ENCODE data around the gene MIAT. TPM values are rescaled to one million over a fixed set of nuclear protein-coding genes. Genes with fewer than 3 reads are reported as not detected.

MIAT gene
- total RNA-seq, 4 donors from 2014 or later: 0.42 to 1.5 (median 0.62) TPM

GRCh38 chr22:26629988-26630761, 27.2 kb upstream of the MIAT start:
- TF ChIP-seq EP300 (IDR thresholded peaks at IDR 0.05) (no peak), POLR2A (IDR thresholded peaks at IDR 0.05) (no peak), CTCF (IDR thresholded peaks at IDR 0.05) (no peak)
- Histone ChIP-seq H3K27ac (no peak overlapping the region), H3K36me3 (no peaks in the 10 kb centered on the region), H3K4me1 (no peaks in the 10 kb centered on the region), H3K4me3 (no peak overlapping the region), H3K27me3 (no peaks in the 10 kb centered on the region), H3K9me3 (peaks cover 0 to 9% (median 0%) of the 10 kb centered on the region in 4 donors)
- WGBS, 2 donors: 93 to 94% methylated on average over 18 of the region's 18 CpGs
- no peak for DNase-seq (ENCODE audit: low spot score in 2 of 2)

- Histone ChIP-seq H3K4me3 (no peak overlapping the region), H3K27ac (no peak overlapping the region), H3K4me1 (no peaks in the 10 kb centered on the region), H3K36me3 (no peaks in the 10 kb centered on the region), H3K9me3 (peaks cover 0 to 9% (median 0%) of the 10 kb centered on the region in 4 donors), H3K27me3 (no peaks in the 10 kb centered on the region)
- DNase-seq (ENCODE audit: low spot score in 2 of 2): no peak
- TF ChIP-seq CTCF (IDR thresholded peaks at IDR 0.05): no peak
- TF ChIP-seq EP300 (IDR thresholded peaks at IDR 0.05): no peak
- TF ChIP-seq POLR2A (IDR thresholded peaks at IDR 0.05): no peak
- WGBS, 2 donors: 92 to 95% methylated on average over 4 of the region's 4 CpGs
Measured at GRCh38 chr22:26631282-26631681, 26.1 kb upstream of the MIAT start.

GRCh38 chr22:26632422-26633155, 24.8 kb upstream of the MIAT start:
- Histone ChIP-seq H3K27me3 (peaks cover 0 to 4% of the 10 kb centered on the region in 2 donors), H3K9me3 (peaks cover 0 to 9% (median 0%) of the 10 kb centered on the region in 4 donors), H3K4me1 (no peaks in the 10 kb centered on the region), H3K27ac (no peak overlapping the region), H3K4me3 (no peak overlapping the region), H3K36me3 (no peaks in the 10 kb centered on the region)
- 59 to 63% methylated on average over 8 of the region's 8 CpGs for WGBS, 2 donors
- DNase-seq (ENCODE audit: low spot score in 2 of 2): no peak
- TF ChIP-seq EP300 (IDR thresholded peaks at IDR 0.05) (peak in 1 of 2 donors; percentile 59), CTCF (IDR thresholded peaks at IDR 0.05) (no peak), POLR2A (IDR thresholded peaks at IDR 0.05) (no peak)

- TF ChIP-seq POLR2A (IDR thresholded peaks at IDR 0.05): no peak
- no peak for TF ChIP-seq EP300 (IDR thresholded peaks at IDR 0.05)
- TF ChIP-seq CTCF (IDR thresholded peaks at IDR 0.05): no peak
- Histone ChIP-seq H3K36me3 (no peaks in the 10 kb centered on the region), H3K27me3 (peaks cover 0 to 4% of the 10 kb centered on the region in 2 donors), H3K9me3 (peaks cover 0 to 9% (median 0%) of the 10 kb centered on the region in 4 donors), H3K27ac (no peak overlapping the region), H3K4me3 (no peak overlapping the region), H3K4me1 (no peaks in the 10 kb centered on the region)
- no peak for DNase-seq (ENCODE audit: low spot score in 2 of 2)
- 90% methylated on average over 3 of the region's 3 CpGs for WGBS, 2 donors
Measured at GRCh38 chr22:26634189-26634588, 23.2 kb upstream of the MIAT start.

GRCh38 chr22:26635117-26635516, 22.3 kb upstream of the MIAT start:
- TF ChIP-seq POLR2A (IDR thresholded peaks at IDR 0.05): no peak
- TF ChIP-seq EP300 (IDR thresholded peaks at IDR 0.05): no peak
- TF ChIP-seq CTCF (IDR thresholded peaks at IDR 0.05): no peak
- Histone ChIP-seq H3K4me1 (no peaks in the 10 kb centered on the region), H3K9me3 (peaks cover 0 to 9% (median 0%) of the 10 kb centered on the region in 4 donors), H3K4me3 (no peak overlapping the region), H3K36me3 (no peaks in the 10 kb centered on the region), H3K27me3 (peaks cover 0 to 4% of the 10 kb centered on the region in 2 donors), H3K27ac (no peak overlapping the region)
- DNase-seq (ENCODE audit: low spot score in 2 of 2): no peak
- WGBS, 2 donors: 80 to 86% methylated on average over 2 of the region's 2 CpGs

Data from tibial nerve (tissue), 4 donors.